GM10266 (cell line): ENCODE results near the gene HDHD2.

Experiments used
- DNase-seq: peaks from one replicate; pipeline ENCODE4 v3.0.0; 2012; ENCODE audit errors: extremely low spot score
- CTCF ChIP-seq: IDR thresholded peaks from 2 replicates; pipeline ENCODE4 v1.5.1; 2012; ENCODE audit warnings: mild to moderate bottlenecking, low read depth; ENCODE audit not compliant: control insufficient read depth, insufficient read depth; ENCODE audit errors: missing control alignments

Gene HDHD2

GRCh38 chr18:47063096-47063495 lies 87.2 kb downstream of the HDHD2 start:
- no peak for TF ChIP-seq CTCF
- no peak for DNase-seq

- DNase-seq: no peak
- no peak for TF ChIP-seq CTCF
Measured at GRCh38 chr18:47062471-47062870, 87.8 kb downstream of the HDHD2 start.
